OCI-LY3 (cell line): ENCODE measurements around the gene ACAD9.

Experiments used
- H2AFZ ChIP-seq: fragments of 200-600, 300-600 bp; shearing (Covaris generic); 2 replicates; pipeline ENCODE4 v1.6.0; 2014; ENCODE audit warnings: antibody characterized with exemption, low read depth, low read length
- H3K27ac ChIP-seq: fragments of 200-600, 300-600 bp; sonication (generic); 2 replicates; pipeline ENCODE4 v1.5.1; 2014; ENCODE audit warnings: mild to moderate bottlenecking, low read length, moderate library complexity, mixed read lengths
- H3K27me3 ChIP-seq: fragments of 200-600, 300-600 bp; sonication (generic); 2 replicates; pipeline ENCODE4 v1.6.1; 2014; ENCODE audit warnings: low read depth, low read length, mixed read lengths
- H3K36me3 ChIP-seq: fragments of 200-600, 300-600 bp; sonication (generic); replicated peaks from 2 replicates; pipeline ENCODE3; 2014; ENCODE audit warnings: low read depth, low read length, mixed read lengths
- H3K4me1 ChIP-seq: fragments of 300-600, 200-600 bp; sonication (generic); 2 replicates; pipeline ENCODE4 v1.6.1; 2014; ENCODE audit warnings: low read length, mixed read lengths
- H3K4me2 ChIP-seq: fragments of 200-600, 300-600 bp; sonication (generic); 2 replicates; pipeline ENCODE4 v1.6.1; 2014; ENCODE audit warnings: low read length, mixed read lengths
- H3K4me3 ChIP-seq: fragments of 300-600, 200-600 bp; sonication (generic); 2 replicates; pipeline ENCODE4 v1.5.1; 2014; ENCODE audit warnings: antibody characterized with exemption, mild to moderate bottlenecking, low read length, moderate library complexity
- H3K79me2 ChIP-seq: fragments of 300-600, 200-600 bp; shearing (Covaris generic); 2 replicates; pipeline ENCODE4 v1.6.1; 2014; ENCODE audit warnings: mild to moderate bottlenecking, low read length, mixed read lengths
- H3K9ac ChIP-seq: fragments of 300-600, 200-600 bp; shearing (Covaris generic); 2 replicates; pipeline ENCODE4 v1.6.0; 2014; ENCODE audit warnings: mild to moderate bottlenecking, low read length, moderate library complexity
- H3K9me3 ChIP-seq: fragments of 200-600, 300-600 bp; shearing (Covaris generic); 2 replicates; pipeline ENCODE4 v1.6.1; 2014; ENCODE audit warnings: low read length, mixed read lengths; ENCODE audit not compliant: insufficient read depth
- H4K20me1 ChIP-seq: fragments of 200-600, 300-600 bp; sonication (generic); 2 replicates; pipeline ENCODE4 v1.6.1; 2016; ENCODE audit warnings: low read length, mixed read lengths; ENCODE audit not compliant: insufficient read depth
- EZH2phosphoT487 ChIP-seq: fragments of 200-600 bp; shearing (Covaris generic); IDR thresholded peaks from 2 replicates; pipeline ENCODE4 v1.6.1; 2018; ENCODE audit warnings: antibody characterized with exemption, mixed run types, low read depth
- TF ChIP-seq, protein P1 (sequence below): fragments of 200-600, 300-600 bp; sonication (generic); IDR thresholded peaks from 2 replicates; pipeline ENCODE4 v1.5.1; 2014; ENCODE audit warnings: antibody characterized with exemption, low read length, low read depth

The ACAD9 gene

GRCh38 chr3:128956440-128956839 is 77.0 kb downstream of the ACAD9 start:
- Histone ChIP-seq H3K9me3 (0 out of 2 replicates have a peak, but pooled peaks cover 4% of the 10 kb centered on the region), H3K4me1 (no peaks in the 10 kb centered on the region), H3K36me3 (no peaks in the 10 kb centered on the region), H2AFZ (no peak overlapping the region), H3K27ac (no peak overlapping the region), H3K9ac (no peak overlapping the region), H3K4me2 (no peak overlapping the region), H3K79me2 (no peaks in the 10 kb centered on the region), H3K27me3 (no peaks in the 10 kb centered on the region), H3K4me3 (no peak overlapping the region), H4K20me1 (no peaks in the 10 kb centered on the region)
- TF ChIP-seq EZH2phosphoT487 = no peak
- TF ChIP-seq, protein P1, sequence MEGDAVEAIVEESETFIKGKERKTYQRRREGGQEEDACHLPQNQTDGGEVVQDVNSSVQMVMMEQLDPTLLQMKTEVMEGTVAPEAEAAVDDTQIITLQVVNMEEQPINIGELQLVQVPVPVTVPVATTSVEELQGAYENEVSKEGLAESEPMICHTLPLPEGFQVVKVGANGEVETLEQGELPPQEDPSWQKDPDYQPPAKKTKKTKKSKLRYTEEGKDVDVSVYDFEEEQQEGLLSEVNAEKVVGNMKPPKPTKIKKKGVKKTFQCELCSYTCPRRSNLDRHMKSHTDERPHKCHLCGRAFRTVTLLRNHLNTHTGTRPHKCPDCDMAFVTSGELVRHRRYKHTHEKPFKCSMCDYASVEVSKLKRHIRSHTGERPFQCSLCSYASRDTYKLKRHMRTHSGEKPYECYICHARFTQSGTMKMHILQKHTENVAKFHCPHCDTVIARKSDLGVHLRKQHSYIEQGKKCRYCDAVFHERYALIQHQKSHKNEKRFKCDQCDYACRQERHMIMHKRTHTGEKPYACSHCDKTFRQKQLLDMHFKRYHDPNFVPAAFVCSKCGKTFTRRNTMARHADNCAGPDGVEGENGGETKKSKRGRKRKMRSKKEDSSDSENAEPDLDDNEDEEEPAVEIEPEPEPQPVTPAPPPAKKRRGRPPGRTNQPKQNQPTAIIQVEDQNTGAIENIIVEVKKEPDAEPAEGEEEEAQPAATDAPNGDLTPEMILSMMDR = no peak
